Measurements from ENCODE around the gene TTYH2.

GRCh38 chr17:74219576-74220133 is 6.3 kb downstream of the TTYH2 start:
- TF ChIP-seq CTCF (conservative IDR thresholded peaks at IDR 0.05) (no peak), EZH2 (IDR thresholded peaks at IDR 0.05; ENCODE audit: low read depth) (no peak)
